Mesothelial cell of epicardium (in vitro differentiated cells): ENCODE results near the gene KLK10. TPM values are rescaled to one million over a fixed set of nuclear protein-coding genes. Genes with fewer than 3 reads are reported as not detected.

ENCODE experiments used
- DNase-seq, 2 experiments: peaks; one replicate each; pipeline ENCODE4 v3.0.0; 2021; ENCODE audit warnings: low spot score in 2 of 2; ENCODE audit not compliant: unreplicated experiment in 2 of 2
- H3K27ac Mint-ChIP-seq: 2 replicates; pipeline ENCODE4 v1.8.0; 2021; ENCODE audit warnings: mixed read lengths
- H3K27me3 Mint-ChIP-seq: 2 replicates; pipeline ENCODE4 v1.8.0; 2021; ENCODE audit warnings: low read depth, mixed read lengths
- H3K36me3 Mint-ChIP-seq: 2 replicates; pipeline ENCODE4 v1.8.0; 2021; ENCODE audit warnings: mixed read lengths
- H3K4me1 Mint-ChIP-seq: 2 replicates; pipeline ENCODE4 v1.8.0; 2021; ENCODE audit warnings: mixed read lengths
- H3K4me3 Mint-ChIP-seq: 2 replicates; pipeline ENCODE4 v1.8.0; 2021; ENCODE audit warnings: mild to moderate bottlenecking, moderate library complexity, mixed read lengths
- H3K9me3 Mint-ChIP-seq: 2 replicates; pipeline ENCODE4 v1.8.0; 2021; ENCODE audit warnings: mixed read lengths
- total RNA-seq: library from RNA; stranded (reverse); gene quantifications from 3 replicates; pipeline ENCODE4 v1.2.1, GENCODE V29; 2021
- TF ChIP-seq, protein P1 (sequence below): fragments of 200-600 bp; sonication (generic); IDR thresholded peaks from one replicate; pipeline ENCODE4 v1.5.0; 2021; ENCODE audit warnings: antibody characterized with exemption; ENCODE audit not compliant: unreplicated experiment

Gene KLK10
- total RNA-seq, 1 donor from 2014 or later = 2.1 TPM

DNA sequence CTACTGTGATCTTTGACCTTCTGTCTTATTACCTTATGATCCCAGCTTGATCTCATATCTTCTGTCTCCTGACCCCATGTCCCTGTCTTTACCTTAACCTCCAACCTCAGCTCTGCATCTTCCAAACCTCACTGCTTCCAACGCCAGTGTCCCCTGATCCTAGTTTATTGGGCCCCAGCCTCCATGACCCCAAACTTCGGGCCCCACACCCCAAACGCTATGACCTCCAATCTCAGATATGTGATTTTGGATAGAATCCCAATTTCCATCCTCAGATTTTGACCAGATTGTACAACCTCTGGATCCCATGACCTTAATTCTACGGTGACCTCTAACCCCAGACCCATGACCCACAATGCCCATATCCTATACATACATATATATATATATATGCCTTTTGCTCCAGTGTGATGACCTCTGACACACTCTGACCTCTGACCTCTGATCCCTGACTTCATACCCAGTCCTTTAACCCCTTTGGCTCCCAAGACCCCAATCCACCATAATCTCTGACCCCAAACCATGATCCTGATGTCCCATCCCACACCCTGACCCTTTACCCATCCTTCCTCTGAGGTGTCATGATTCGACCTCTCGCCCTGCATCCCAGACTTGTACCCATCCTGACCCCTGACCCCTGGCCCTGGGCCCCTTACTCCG, 11.8 kb upstream of the KLK10 start:
- Mint-ChIP-seq H3K9me3 (no peaks in the 10 kb centered on the region), H3K36me3 (no peaks in the 10 kb centered on the region), H3K4me3 (no peak overlapping the region), H3K27me3 (peaks cover 33% of the 10 kb centered on the region), H3K4me1 (peaks cover 6% of the 10 kb centered on the region), H3K27ac (no peak overlapping the region)
- TF ChIP-seq, protein P1, sequence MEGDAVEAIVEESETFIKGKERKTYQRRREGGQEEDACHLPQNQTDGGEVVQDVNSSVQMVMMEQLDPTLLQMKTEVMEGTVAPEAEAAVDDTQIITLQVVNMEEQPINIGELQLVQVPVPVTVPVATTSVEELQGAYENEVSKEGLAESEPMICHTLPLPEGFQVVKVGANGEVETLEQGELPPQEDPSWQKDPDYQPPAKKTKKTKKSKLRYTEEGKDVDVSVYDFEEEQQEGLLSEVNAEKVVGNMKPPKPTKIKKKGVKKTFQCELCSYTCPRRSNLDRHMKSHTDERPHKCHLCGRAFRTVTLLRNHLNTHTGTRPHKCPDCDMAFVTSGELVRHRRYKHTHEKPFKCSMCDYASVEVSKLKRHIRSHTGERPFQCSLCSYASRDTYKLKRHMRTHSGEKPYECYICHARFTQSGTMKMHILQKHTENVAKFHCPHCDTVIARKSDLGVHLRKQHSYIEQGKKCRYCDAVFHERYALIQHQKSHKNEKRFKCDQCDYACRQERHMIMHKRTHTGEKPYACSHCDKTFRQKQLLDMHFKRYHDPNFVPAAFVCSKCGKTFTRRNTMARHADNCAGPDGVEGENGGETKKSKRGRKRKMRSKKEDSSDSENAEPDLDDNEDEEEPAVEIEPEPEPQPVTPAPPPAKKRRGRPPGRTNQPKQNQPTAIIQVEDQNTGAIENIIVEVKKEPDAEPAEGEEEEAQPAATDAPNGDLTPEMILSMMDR = no peak
- DNase-seq = no peak

DNA sequence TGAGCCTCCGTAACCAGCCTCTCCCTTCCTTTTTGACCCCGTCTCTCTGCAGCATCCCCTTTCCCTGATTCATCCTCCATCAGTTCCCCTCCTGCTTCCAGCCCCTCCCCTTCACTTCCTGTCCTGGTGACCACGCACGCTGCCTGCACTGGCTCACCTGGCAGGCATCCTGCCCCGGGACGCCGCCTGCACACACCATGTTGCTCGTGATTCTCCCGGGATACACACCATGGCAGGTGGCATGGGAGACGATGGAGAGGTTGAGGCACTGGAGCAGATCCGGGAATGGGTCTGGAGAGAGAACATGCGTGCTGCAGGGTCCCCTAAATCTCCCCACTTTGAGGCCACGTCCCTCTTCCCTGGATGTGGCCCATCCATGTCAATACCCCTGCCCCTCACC, 11.1 kb upstream of the KLK10 start:
- H3K9me3 Mint-ChIP-seq = no peaks in the 10 kb centered on the region
- DNase-seq = no peak
- TF ChIP-seq, protein P1 = no peak
- H3K4me1 Mint-ChIP-seq = peaks cover 6% of the 10 kb centered on the region
- no peak overlapping the region for H3K4me3 Mint-ChIP-seq
- no peak overlapping the region for H3K27ac Mint-ChIP-seq
- H3K27me3 Mint-ChIP-seq = peaks cover 30% of the 10 kb centered on the region
- no peaks in the 10 kb centered on the region for H3K36me3 Mint-ChIP-seq

DNA sequence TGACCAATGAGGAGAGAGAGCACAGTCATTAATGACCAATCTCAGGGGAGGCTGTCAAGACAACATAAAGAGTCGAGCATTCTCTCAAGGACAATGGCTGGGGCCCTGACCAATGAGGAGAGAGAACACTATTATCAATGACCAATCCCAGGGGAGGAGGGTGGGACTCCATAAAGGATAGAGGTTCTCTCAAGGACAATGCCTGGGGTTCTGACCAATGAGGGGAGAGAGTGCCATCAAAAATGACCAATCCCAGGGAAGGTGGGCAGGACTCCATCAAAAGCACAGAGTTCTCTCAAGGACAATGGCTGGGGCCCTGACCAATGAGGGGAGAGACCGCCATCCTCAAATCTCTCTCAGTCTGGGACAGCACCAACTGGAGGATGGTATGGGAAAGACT, 10.2 kb upstream of the KLK10 start:
- no peak for DNase-seq
- Mint-ChIP-seq H3K9me3 (no peaks in the 10 kb centered on the region), H3K27ac (no peak overlapping the region), H3K27me3 (peaks cover 28% of the 10 kb centered on the region), H3K36me3 (no peaks in the 10 kb centered on the region), H3K4me3 (no peak overlapping the region), H3K4me1 (peaks cover 6% of the 10 kb centered on the region)
- TF ChIP-seq, protein P1 = no peak

DNA sequence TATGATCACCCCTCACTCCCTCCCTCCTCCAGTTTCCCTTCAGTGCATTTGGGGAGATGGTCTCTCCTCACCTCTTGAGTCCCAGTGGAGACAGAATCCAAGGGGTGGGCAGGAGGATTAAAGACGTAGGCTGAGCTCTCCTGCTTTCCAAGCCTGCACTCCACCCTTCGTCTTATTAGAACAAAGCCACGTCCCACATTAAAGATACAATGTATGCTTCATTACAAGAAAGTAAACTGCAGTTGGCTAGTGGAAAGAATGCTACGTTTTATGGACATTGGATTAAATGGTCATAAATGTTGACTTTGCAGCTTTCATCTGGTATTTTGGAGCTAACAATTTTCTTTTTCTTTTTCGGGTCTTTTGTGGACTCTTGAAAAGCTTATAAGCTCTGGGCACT, 8.4 kb upstream of the KLK10 start:
- TF ChIP-seq, protein P1 = no peak
- Mint-ChIP-seq H3K4me1 (peaks cover 6% of the 10 kb centered on the region), H3K4me3 (no peak overlapping the region), H3K9me3 (no peaks in the 10 kb centered on the region), H3K36me3 (no peaks in the 10 kb centered on the region), H3K27me3 (peaks cover 35% of the 10 kb centered on the region), H3K27ac (no peak overlapping the region)
- no peak for DNase-seq

DNA sequence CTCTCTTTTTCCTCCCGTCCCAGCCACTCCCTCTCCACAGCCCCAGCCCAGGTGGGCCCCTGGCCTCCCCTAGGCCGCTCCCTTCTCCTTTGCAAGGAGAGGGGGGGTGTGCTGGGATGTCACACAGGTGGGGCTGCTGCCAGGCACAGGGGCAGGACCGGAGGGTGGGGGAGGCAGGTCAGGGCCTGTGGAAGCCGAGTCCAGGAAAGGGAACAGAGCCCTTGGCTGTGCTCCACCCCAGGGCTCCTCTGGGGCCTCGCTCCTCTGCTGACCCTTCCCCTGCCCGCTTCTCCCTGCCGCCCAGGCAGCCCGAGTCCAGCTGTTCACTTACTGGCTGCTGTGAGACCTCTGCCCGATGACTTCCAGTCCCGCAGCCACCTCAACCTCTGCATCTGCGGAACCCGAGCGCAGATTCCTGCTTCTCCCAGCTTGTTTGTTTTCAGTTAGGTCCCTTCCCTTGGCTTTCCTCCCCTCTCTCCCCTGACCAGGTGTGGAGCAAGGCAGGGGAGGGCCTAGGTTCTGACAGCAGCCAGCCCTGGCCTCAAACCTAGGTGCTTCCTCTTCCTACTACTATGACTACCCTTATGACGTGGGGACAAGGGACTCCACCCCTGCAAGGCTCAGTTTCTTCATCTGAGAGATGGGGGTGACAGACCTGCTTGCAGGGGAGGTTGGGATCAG, 7.8 kb upstream of the KLK10 start:
- peaks cover 42% of the 10 kb centered on the region for H3K27me3 Mint-ChIP-seq

More for the DNA sequence above, 7.8 kb upstream of the KLK10 start:
- TF ChIP-seq, protein P1 = no peak
- H3K4me1 Mint-ChIP-seq = peaks cover 6% of the 10 kb centered on the region
- H3K36me3 Mint-ChIP-seq = no peaks in the 10 kb centered on the region
- no peaks in the 10 kb centered on the region for H3K9me3 Mint-ChIP-seq
- DNase-seq = no peak
- H3K4me3 Mint-ChIP-seq = no peak overlapping the region
- no peak overlapping the region for H3K27ac Mint-ChIP-seq
